GM12878 (cell line): ENCODE results near the gene PLPPR1. TPM values are rescaled to one million over a fixed set of nuclear protein-coding genes. Genes with fewer than 3 reads are reported as not detected.

Source experiments
- ATAC-seq: fragments of 200-7000 bp; cut with Tn5 transposase; 3 replicates; pipeline ENCODE4 v1.9.1; 2020; ENCODE audit warnings: mild to moderate bottlenecking, moderate library complexity
- BruUV-seq: library from RNA; stranded (reverse); fragments of 400-500 nt; replicated peaks from 2 replicates; lab custom pipeline; 2021; lab: Mats Ljungman, UMichigan
- CTCF ChIA-PET: fragments of 300-600 bp; sonication (Branson Sonifier 250); formaldehyde crosslinking; extraction: SDS; loops from one replicate; lab custom pipeline; 2021; ENCODE audit warnings: inconsistent platforms; lab: Yijun Ruan, JAX
- POLR2A ChIA-PET: fragments of 350-600 bp; formaldehyde crosslinking; extraction: SDS; loops from one replicate; lab custom pipeline; 2021; ENCODE audit warnings: inconsistent platforms; lab: Charles Lee
- RAD21 ChIA-PET: fragments of 300-600 bp; sonication (Branson Sonifier 250); formaldehyde crosslinking; loops from one replicate; lab custom pipeline; 2023; ENCODE audit warnings: antibody characterized with exemption; ENCODE audit not compliant: unreplicated experiment; lab: Charles Lee
- SMC1A ChIA-PET: fragments of 300-600 bp; sonication (Branson Sonifier 250); formaldehyde crosslinking; loops from one replicate; lab custom pipeline; 2023; ENCODE audit not compliant: unreplicated experiment, uncharacterized antibody; lab: Charles Lee
- DNase-seq: peaks from one replicate; pipeline ENCODE4 v3.0.0-alpha.2; 2011; ENCODE audit warnings: low read depth, low spot score
- FAIRE-seq: peaks from 3 replicates; lab custom pipeline; 2011; peaks lifted over from hg19 to GRCh38; lab: Jason Lieb, UNC
- H2AFZ ChIP-seq: 2 replicates; pipeline ENCODE4 v1.6.0; 2011; ENCODE audit warnings: low read depth, low read length, control low read depth; ENCODE audit not compliant: control insufficient read depth
- H3K27ac ChIP-seq: 2 replicates; pipeline ENCODE4 v1.5.1; 2011; ENCODE audit warnings: control low read depth; ENCODE audit not compliant: control insufficient read depth, insufficient read depth
- H3K27me3 ChIP-seq, 2 experiments: replicated peaks in 1 of 2; 2 replicates each; pipeline versions ENCODE4 v1.6.0 to v1.6.1; 2011; ENCODE audit warnings: low read length in 1 of 2; ENCODE audit not compliant: control insufficient read depth in 2 of 2, insufficient read depth in 2 of 2
- H3K36me3 ChIP-seq, 2 experiments: 2 replicates each; pipeline ENCODE4 v1.5.1; 2011; ENCODE audit warnings: low read length in 1 of 2; ENCODE audit not compliant: control insufficient read depth in 2 of 2, insufficient read depth in 2 of 2
- H3K4me1 ChIP-seq: 2 replicates; pipeline ENCODE4 v1.6.1; 2011; ENCODE audit warnings: mild to moderate bottlenecking, low read length, moderate library complexity, mixed read lengths; ENCODE audit not compliant: control insufficient read depth, insufficient read depth
- H3K4me2 ChIP-seq: 2 replicates; pipeline ENCODE4 v1.6.0; 2011; ENCODE audit warnings: control low read depth; ENCODE audit not compliant: control insufficient read depth, insufficient read depth
- H3K4me3 ChIP-seq: fragments of 200-600 bp; sonication (generic); 2 replicates; pipeline ENCODE4 v1.5.1; 2016
- H3K79me2 ChIP-seq: 2 replicates; pipeline ENCODE4 v1.6.0; 2011; ENCODE audit warnings: low read length; ENCODE audit not compliant: control insufficient read depth, insufficient read depth
- H3K9ac ChIP-seq: 2 replicates; pipeline ENCODE4 v1.8.0; 2011; ENCODE audit warnings: low read length, control low read depth, mixed read lengths; ENCODE audit not compliant: control insufficient read depth, insufficient read depth
- H3K9me3 ChIP-seq: replicated peaks from 3 replicates; pipeline ENCODE4 v1.5.1; 2011; ENCODE audit warnings: mild to moderate bottlenecking, low read length; ENCODE audit not compliant: control insufficient read depth, insufficient read depth
- H4K20me1 ChIP-seq: 2 replicates; pipeline ENCODE4 v1.6.0; 2011; ENCODE audit not compliant: control insufficient read depth, insufficient read depth
- ATF7 ChIP-seq: fragments of 450-650 bp; IDR thresholded peaks from 2 replicates; pipeline ENCODE4 v1.6.1; 2016; ENCODE audit warnings: low read depth, mild to moderate bottlenecking
- ELK1 ChIP-seq: IDR thresholded peaks from 2 replicates; pipeline ENCODE4 v1.6.1; 2012; ENCODE audit warnings: low read depth, low read length, improper control_type of control experiment
- GATAD2B ChIP-seq: fragments of 450-650 bp; conservative IDR thresholded peaks from 2 replicates; pipeline ENCODE4 v1.6.1; 2017; ENCODE audit warnings: low read depth, mild to moderate bottlenecking, moderate library complexity
- JUNB ChIP-seq: IDR thresholded peaks from 2 replicates; pipeline ENCODE4 v1.6.1; 2016; ENCODE audit warnings: antibody characterized with exemption, mild to moderate bottlenecking
- MLLT1 ChIP-seq: fragments of 450-650 bp; IDR thresholded peaks from 2 replicates; pipeline ENCODE4 v1.6.1; 2016; ENCODE audit warnings: mild to moderate bottlenecking
- NFYA ChIP-seq: IDR thresholded peaks from 2 replicates; pipeline ENCODE4 v1.6.1; 2011; ENCODE audit warnings: low read depth, mild to moderate bottlenecking, low read length, improper control_type of control experiment, borderline replicate concordance
- PKNOX1 ChIP-seq: fragments of 450-650 bp; IDR thresholded peaks from 2 replicates; pipeline ENCODE4 v1.6.1; 2016; ENCODE audit warnings: mild to moderate bottlenecking
- POLR2AphosphoS2 ChIP-seq: IDR thresholded peaks from 2 replicates; pipeline ENCODE4 v1.6.1; 2011; ENCODE audit warnings: low read depth, mild to moderate bottlenecking, low read length, improper control_type of control experiment, moderate library complexity
- RAD51 ChIP-seq: fragments of 450-650 bp; IDR thresholded peaks from 2 replicates; pipeline ENCODE4 v1.6.1; 2016; ENCODE audit warnings: moderate library complexity, mild to moderate bottlenecking, inconsistent platforms
- RUNX3 ChIP-seq: IDR thresholded peaks from 2 replicates; pipeline ENCODE4 v1.6.1; 2012; ENCODE audit warnings: low read length, inconsistent platforms
- SIN3A ChIP-seq: IDR thresholded peaks from 2 replicates; pipeline ENCODE4 v1.6.1; 2012; ENCODE audit warnings: low read depth, low read length, improper control_type of control experiment
- SUZ12 ChIP-seq: fragments of 200-600 bp; sonication (generic); IDR thresholded peaks from one replicate; pipeline ENCODE4 v1.6.1; 2018; ENCODE audit warnings: antibody characterized with exemption, mild to moderate bottlenecking; ENCODE audit not compliant: unreplicated experiment
- ZNF207 ChIP-seq: fragments of 450-650 bp; IDR thresholded peaks from 2 replicates; pipeline ENCODE4 v1.6.1; 2014; ENCODE audit warnings: antibody characterized with exemption, mild to moderate bottlenecking, borderline replicate concordance
- ZNF24 ChIP-seq: fragments of 450-650 bp; IDR thresholded peaks from 2 replicates; pipeline ENCODE4 v1.6.1; 2017; ENCODE audit warnings: antibody characterized with exemption, mild to moderate bottlenecking
- ZSCAN29 ChIP-seq: fragments of 450-650 bp; IDR thresholded peaks from 2 replicates; pipeline ENCODE4 v1.6.1; 2017; ENCODE audit warnings: mild to moderate bottlenecking, moderate library complexity
- ZZZ3 ChIP-seq: IDR thresholded peaks from 2 replicates; pipeline ENCODE4 v1.6.1; 2011; ENCODE audit warnings: low read depth; ENCODE audit not compliant: control insufficient read depth, insufficient read length
- WGBS: methylation state at CpG from one replicate; pipeline ENCODE4 v1.1.6; 2016; ENCODE audit warnings: low lambda C conversion rate; ENCODE audit not compliant: insufficient replicate concordance, insufficient coverage; ENCODE audit errors: missing lambda C conversion rate; 5-methylcytosine and 5-hydroxymethylcytosine counted together
- in situ Hi-C: fragments of 300-500 bp; cut with MboI; formaldehyde crosslinking; loops from 9 replicates; pipeline ENCODE4 v1.14.3; 2018; ENCODE audit warnings: mixed read lengths
- intact Hi-C: fragments of 100-400 bp; cut with micrococcal nuclease; formaldehyde crosslinking; loops from one replicate; pipeline ENCODE4 v1.14.2; 2022; ENCODE audit not compliant: unreplicated experiment
- polyA plus RNA-seq, 11 experiments: library from polyadenylated mRNA; depleted of rRNA in 4 of 11; unstranded in 6 of 11; stranded (reverse) in 5 of 11; fragments of >200 nt; fragmentation: Nextera tagmentation in 4 of 11; fragmentation: Illumina TruSeq in 1 of 11; extraction: Ambion mirVana in 4 of 11; extraction: Trizol in 1 of 11; gene quantifications; 1 replicate in 1 of 11; 2 replicates in 10 of 11; pipeline versions ENCODE4 v1.2.1 to v1.2.3, GENCODE V29; 2011 to 2016; ENCODE audit warnings: inconsistent platforms in 2 of 11, missing spikeins in 2 of 11, low read depth in 1 of 11
- total RNA-seq, 4 experiments: library from RNA; depleted of rRNA in 3 of 4; stranded (reverse); fragments of >200 nt in 3 of 4; fragmentation: Illumina TruSeq in 1 of 4; extraction: Trizol in 1 of 4; gene quantifications; 2 replicates each; pipeline versions ENCODE4 v1.2.1 to v1.2.3, GENCODE V29; 2013 to 2021

PLPPR1 gene
- total and polyA plus RNA-seq, 10 of the 15 experiments (the other 5 are each of a cell fraction or from before 2014, with no cell fraction given), result 0.69 TPM; not detected in 9

GRCh38 chr9:101097210-101097609 lies 68.7 kb downstream of the PLPPR1 start:
- ChIA-PET CTCF (no interaction called here), SMC1A (no interaction called here), POLR2A (no interaction called here), RAD21 (no interaction called here)
- H3K4me1 ChIP-seq, result no peaks in the 10 kb centered on the region
- no peak overlapping the region for H3K9ac ChIP-seq
- in situ Hi-C loops (no loop called here), intact Hi-C loops (no loop called here)
- H3K36me3 ChIP-seq, result no peaks in the 10 kb centered on the region
- no peak overlapping the region for H3K4me2 ChIP-seq
- no peak overlapping the region for H3K27ac ChIP-seq
- no TSS peak for BruUV-seq
- no peaks in the 10 kb centered on the region for H3K9me3 ChIP-seq
- DNase-seq (no peak), ATAC-seq (no peak), FAIRE-seq (no peak)
- no peak overlapping the region for H3K4me3 ChIP-seq
- H3K79me2 ChIP-seq, result no peaks in the 10 kb centered on the region
- 0% methylated on average over 1 of the region's 1 CpG for WGBS
- H3K27me3 ChIP-seq, result no peaks in the 10 kb centered on the region; a peak in 1 of 4 replicates
- TF ChIP-seq ZZZ3 (no peak), ZNF207 (no peak), POLR2AphosphoS2 (no peak), SUZ12 (no peak), SIN3A (no peak), PKNOX1 (no peak), ZNF24 (no peak), JUNB (no peak), ATF7 (no peak), RAD51 (no peak), MLLT1 (no peak), ELK1 (no peak), NFYA (no peak), GATAD2B (no peak), RUNX3 (no peak), ZSCAN29 (no peak)
- TF ChIP-seq, all 136 proteins: peak for 0
- no peaks in the 10 kb centered on the region for H4K20me1 ChIP-seq
- H2AFZ ChIP-seq, result no peak overlapping the region
